GM21825 (cell line): ENCODE data around the gene ZNF184.

Experiments used
- ATAC-seq: cut with Tn5 transposase; IDR thresholded peaks from one replicate; pipeline ENCODE4 v1.9.1; 2021; ENCODE audit warnings: mild to moderate bottlenecking, moderate library complexity; ENCODE audit not compliant: unreplicated experiment

The ZNF184 gene

GRCh38 chr6:27479319-27480182 lies 6.6 kb upstream of the ZNF184 start:
- ATAC-seq, result peak; percentile 45

- peak; percentile 40 for ATAC-seq
These were observed 5.9 kb upstream of the ZNF184 start for GRCh38 chr6:27478706-27479318.

GRCh38 chr6:27478141-27478705 lies 5.3 kb upstream of the ZNF184 start:
- ATAC-seq, result peak; percentile 14

GRCh38 chr6:27477318-27478013 lies 4.6 kb upstream of the ZNF184 start:
- no peak for ATAC-seq

GRCh38 chr6:27476090-27476489 lies 3.2 kb upstream of the ZNF184 start:
- no peak for ATAC-seq

- ATAC-seq, result no peak
These were observed 1.8 kb upstream of the ZNF184 start for GRCh38 chr6:27474672-27475071.

DNA sequence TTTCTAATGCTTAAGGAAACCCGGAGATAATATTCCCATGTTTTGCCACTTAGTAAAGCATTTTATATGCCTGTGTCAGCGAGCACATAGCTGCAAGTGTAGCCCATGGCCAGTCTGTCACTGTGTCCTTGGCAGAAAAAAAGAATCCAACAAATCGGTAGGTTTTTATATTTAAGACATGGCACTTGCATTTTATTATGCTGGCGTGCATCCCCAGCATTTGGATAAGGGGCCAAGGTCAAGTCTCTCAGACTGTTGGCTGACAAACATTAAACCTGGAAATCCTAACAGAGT lies 1.2 kb upstream of the ZNF184 start:
- no peak for ATAC-seq

DNA sequence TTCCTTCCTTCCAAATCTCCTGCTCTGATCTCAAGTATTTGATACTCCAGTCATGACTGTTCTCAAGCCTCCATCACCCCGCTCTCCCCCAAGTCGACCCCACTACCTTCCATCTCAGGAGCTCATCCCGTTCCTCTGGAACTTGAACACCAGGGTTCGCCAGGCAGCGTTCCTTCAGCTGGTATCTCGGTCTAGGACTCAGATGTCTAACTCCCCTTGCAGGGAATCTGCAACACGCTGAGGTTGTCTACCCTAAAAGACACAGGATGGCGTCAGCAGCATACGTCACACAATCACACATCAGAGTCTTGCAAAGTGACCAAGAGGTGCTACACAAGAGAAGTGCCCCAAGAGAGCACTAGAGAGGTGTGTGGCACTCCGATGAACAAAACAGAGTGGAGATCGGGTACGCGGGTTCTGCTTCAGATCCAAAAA lies 706 bp downstream of the ZNF184 start:
- peak; percentile 24 for ATAC-seq

- no peak for ATAC-seq
These were observed 1.4 kb downstream of the ZNF184 start for GRCh38 chr6:27471365-27472115.

GRCh38 chr6:27470023-27470422 lies 2.9 kb downstream of the ZNF184 start:
- ATAC-seq, result no peak

- ATAC-seq, result no peak
These were observed 4.6 kb downstream of the ZNF184 start for GRCh38 chr6:27468334-27468733.

- ATAC-seq, result no peak
These were observed 20.4 kb downstream of the ZNF184 start for GRCh38 chr6:27452496-27452897.

DNA sequence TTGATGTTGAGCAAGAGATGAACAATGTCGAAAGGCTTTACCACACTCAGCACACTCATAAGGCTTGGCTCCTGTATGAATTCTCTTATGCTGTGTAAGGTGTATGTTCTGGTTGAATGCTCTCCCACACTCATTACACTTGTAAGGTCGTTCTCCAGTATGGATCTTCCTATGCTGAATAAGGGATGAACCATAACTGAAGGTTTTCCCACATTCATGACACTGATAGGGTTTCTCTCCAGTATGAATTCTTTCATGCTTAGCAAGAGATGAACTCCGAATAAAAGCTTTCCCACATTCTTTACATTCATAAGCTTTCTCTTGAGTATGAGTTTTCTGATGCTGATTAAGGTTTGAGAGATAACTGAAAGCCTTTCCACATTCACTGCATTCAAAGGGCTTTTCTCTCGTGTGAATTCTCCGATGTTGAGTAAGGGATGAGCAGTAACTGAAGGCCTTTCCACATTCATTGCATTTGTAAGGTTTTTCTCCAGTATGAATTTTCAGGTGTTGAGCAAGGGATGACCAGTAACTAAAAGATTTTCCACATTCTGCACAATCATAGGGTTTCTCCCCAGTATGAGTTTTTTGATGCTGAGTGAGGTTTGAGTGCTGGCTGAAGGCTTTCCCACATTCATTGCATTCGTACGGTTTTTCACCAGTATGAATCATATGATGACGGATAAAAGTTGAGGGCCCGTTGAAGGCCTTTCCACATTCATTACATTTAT lies 21.1 kb downstream of the ZNF184 start:
- ATAC-seq, result no peak

GRCh38 chr6:27448456-27448855 lies 24.4 kb downstream of the ZNF184 start:
- no peak for ATAC-seq

GRCh38 chr6:27442932-27443331 lies 30.0 kb downstream of the ZNF184 start:
- ATAC-seq, result no peak

DNA sequence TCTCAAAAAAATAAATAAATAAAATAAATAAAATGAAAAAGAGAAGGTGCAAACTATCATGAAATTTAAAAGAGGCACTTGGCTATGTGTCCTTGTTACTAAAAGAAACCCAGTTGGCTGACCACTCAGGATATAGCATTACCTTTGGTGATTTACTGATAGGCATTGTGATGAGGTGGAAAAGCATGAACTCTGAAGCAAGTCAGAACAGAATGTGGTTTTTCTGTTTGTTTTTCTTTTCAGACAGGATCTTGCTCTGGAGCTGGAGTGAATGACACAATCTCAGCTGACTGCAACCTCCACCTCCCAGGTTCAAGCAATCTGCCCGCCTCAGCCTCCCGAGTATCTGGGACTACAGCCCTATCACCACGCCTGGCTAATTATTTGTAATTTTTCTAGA lies 31.9 kb downstream of the ZNF184 start:
- no peak for ATAC-seq

DNA sequence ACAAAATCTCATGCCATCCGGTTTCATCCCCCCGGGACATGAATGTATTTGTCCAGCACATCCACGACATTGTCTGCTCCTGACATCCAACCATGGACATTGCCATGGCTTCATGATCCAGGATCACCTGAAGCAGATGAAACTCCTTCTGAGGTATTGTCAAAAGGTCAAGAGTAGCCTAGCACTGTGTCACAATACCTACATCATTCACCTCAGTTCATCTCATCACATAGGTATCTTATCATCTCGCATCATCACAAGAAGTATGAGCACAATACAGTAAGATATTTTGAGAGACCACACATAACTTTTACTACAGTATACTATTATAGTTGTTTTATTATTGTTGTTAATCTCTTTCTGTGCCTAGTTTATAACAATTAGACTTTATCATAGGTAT lies 33.5 kb downstream of the ZNF184 start:
- ATAC-seq, result no peak

DNA sequence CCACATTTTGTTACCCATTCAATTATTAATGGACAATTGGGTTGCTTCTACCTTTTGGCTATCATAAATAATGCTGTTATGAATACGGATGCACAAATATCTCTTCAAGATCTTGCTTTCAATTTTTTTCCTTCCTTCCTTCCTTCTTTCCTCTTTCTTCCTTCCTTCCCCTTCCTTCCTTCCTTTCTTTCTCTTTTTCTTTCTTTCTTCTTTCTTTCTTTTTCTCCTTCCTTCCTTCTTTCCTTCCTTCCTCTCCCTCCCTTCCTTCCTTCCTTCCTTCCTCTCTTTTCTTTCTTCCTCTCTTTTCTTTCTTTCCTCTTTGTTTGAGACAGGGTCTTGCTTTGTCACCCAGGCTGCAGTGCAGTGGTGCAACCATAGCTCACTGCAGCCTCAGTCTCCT lies 39.2 kb downstream of the ZNF184 start:
- ATAC-seq, result no peak

GRCh38 chr6:27428966-27429365 lies 43.9 kb downstream of the ZNF184 start:
- ATAC-seq, result no peak

- ATAC-seq, result no peak
These were observed 44.4 kb downstream of the ZNF184 start for GRCh38 chr6:27428502-27428901.
